Dedifferentiated amniotic fluid mesenchymal stem cell (primary cell): ENCODE data around the gene SESTD1.
"Not testable (repeated sequence)": the region's sequence is repeated elsewhere in the genome, so short reads cannot be mapped to it uniquely, and the experiment has no call there.

ENCODE experiments used
- DNase-seq: peaks from one replicate; pipeline ENCODE4 v3.0.0-alpha.2; 2016; ENCODE audit errors: extremely low spot score

The SESTD1 gene

DNA sequence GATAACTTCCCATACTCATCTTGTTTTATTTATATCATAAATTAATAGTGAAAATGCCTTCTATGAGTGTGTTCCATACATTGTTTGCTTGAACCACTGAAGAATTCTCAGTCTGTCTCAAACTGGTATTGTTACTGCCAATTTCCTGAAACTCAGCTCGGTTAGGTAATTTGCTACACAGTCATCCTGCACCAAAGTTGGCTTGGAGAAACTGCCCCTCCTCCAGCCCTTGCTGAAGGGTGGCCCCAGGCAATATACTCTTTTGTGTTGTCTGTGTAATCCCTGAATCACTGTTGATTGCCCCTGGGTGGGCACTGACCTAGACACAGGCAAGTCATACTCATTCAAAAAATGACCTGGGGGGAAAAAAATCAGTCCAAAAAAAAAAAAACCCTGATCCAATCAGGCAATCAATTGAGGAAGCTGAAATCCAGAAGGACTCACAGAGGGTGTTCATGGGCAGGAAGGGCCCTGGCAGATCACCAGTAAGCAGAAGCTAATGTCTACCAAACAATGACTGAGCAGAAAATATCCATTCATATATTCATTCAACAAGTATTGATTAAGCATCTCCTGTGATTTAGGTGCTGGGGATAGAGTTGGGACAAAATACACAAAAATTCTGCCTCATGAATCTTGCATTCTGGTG, 3.8 kb upstream of the SESTD1 start:
- DNase-seq: peak; percentile 48

GRCh38 chr2:179266271-179266670, 1.6 kb upstream of the SESTD1 start:
- DNase-seq: no peak

GRCh38 chr2:179265082-179265510, 464 bp upstream of the SESTD1 start:
- no peak for DNase-seq

DNA sequence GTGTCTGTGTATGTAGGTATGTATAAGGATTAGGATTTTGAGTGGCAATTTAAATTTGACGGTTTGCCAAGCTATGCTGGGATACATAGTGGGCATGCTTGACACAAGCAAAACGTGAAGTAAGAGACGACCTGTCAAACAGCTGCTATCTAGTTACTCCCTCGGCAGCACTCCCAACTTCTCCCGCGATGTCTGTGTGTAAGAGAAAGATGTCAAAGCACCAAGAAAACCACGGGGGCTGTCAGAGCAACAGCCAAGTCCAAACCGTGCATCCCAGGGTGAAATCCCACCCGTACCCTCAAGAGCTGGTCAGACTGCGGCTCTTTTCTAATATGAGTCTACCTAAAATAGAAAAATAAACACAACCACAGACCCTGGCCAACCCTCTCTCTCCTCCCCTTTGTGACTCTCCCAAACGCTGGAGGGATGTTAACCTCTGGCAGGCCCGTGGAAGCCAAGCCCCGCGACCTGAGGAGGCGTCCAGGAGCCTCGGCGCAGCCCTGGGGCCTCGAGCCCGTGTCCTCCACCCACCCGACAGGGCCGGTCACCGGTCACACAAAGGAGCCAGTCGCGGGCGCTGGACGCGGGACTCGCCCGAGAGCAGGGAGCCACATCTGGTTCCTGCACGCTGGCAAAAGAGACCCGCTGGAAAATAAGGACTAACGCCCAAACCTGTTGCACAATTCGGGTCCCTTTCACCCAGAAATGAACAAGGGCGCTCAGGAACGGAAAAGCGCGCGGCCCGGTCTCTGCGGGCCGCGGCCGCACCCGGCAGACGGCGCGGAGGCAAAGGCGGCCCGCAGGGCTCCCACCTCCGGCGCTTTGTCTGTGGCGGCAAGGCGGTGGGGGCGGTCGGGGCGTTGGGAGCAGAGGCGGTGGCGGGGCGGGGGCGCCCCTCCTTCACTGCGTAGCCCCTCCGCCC, 925 bp downstream of the SESTD1 start:
- peak; percentile 65 for DNase-seq

DNA sequence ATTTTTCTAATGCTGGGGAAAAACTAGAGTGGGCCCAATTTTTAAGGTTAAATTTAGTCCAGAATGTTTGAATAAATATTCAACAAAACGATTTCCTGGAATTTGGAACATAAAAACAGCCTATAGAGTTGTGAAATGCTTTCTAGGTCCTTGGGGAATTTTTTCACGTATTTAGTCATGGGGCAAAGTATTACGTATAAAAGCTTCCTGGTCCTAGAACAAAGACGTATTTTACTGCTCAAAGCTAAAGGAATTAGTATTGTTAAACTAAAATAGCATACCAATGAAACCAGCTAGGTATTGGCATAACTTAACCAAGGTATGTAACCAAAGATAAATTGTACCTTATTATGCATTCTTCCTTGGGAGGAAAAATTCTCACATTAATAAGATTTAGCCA, 1.6 kb downstream of the SESTD1 start:
- DNase-seq: no peak

DNA sequence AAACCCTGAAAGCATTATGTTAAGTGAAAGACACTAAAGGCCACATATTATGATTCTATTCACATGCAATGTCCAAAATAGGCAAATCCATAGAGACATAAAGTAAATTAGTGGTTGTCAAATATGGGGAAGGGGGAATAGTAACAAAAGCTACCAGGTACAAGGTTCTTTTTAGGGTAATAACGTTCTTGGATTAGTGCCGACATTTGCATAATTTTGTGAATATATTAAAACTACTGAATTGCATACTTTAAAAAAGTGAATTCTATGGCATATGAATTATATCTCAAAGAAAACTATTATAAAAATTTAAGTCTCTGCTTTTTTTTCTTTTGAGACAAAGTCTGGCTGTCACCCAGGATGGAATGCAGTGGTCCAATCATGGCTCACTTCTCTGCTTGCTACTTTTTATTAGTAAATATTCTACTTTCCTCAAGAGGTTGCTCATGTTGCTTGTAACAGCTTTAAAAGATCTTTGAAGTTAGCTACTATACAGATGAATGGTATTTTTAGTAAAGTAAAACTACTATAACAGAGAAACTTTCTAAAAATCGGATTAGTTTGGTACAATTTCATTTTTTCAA, 2.5 kb downstream of the SESTD1 start:
- no peak for DNase-seq

- no peak for DNase-seq
Observed at GRCh38 chr2:179261151-179261825, 3.3 kb downstream of the SESTD1 start.

GRCh38 chr2:179260224-179260623, 4.4 kb downstream of the SESTD1 start:
- no peak for DNase-seq

GRCh38 chr2:179255129-179255528, 9.5 kb downstream of the SESTD1 start:
- no peak for DNase-seq

DNA sequence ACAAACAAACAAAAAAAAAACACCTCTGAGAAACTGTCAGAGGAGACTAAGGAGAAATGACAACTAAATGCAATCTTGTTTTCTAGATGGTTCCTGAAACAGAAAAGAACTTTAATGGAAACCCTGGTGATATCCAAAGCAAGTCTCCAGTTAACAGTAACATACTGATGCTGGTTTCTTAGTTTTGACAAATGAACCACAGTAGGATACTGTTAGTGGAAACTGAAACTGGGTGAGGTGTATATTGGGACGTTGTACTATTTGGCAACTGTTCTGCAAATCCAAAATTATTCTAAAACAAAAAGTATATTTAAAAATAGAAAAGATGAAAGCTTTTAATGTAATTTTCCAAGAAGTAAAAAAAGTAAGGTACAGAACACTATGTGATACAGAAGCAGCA, 11.4 kb downstream of the SESTD1 start:
- DNase-seq: no peak

DNA sequence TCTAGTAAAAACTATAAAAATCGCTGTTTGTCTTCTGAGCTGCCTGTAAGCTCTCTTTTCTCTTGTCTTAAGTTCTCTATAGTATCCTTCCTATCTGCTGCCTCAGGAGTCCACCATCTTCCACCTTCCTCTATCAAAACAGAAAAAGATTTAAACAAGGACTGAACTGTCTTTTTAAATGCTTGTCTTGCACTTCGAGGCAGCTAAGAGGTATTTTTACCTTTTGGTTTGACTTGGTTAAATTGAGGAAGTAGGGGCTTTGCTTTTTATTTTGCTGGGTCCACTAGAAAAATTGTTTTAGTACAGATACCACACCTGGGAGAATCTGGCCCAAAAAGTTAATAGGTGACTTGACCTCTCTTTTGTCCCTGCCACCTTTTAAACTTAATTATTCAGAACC, 12.2 kb downstream of the SESTD1 start:
- DNase-seq: no peak

DNA sequence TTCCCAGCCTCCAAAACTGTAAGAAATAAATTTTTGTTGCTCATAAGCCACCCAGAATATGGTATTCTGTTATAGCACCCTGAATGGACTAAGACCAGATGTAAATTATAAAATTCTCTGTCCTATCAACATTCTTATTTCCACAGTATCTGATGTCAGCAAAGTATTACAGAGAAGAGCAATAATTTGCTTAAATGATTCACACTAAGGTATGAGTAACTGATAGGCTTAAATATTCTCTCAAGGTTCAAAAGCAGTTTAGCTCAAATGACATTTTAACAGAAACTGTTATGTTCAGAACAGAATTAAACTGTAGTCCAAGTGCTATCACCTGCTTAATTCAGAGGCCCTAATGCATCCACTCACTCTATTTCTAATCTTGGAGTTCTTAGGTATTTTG, 12.8 kb downstream of the SESTD1 start:
- DNase-seq: no peak

DNA sequence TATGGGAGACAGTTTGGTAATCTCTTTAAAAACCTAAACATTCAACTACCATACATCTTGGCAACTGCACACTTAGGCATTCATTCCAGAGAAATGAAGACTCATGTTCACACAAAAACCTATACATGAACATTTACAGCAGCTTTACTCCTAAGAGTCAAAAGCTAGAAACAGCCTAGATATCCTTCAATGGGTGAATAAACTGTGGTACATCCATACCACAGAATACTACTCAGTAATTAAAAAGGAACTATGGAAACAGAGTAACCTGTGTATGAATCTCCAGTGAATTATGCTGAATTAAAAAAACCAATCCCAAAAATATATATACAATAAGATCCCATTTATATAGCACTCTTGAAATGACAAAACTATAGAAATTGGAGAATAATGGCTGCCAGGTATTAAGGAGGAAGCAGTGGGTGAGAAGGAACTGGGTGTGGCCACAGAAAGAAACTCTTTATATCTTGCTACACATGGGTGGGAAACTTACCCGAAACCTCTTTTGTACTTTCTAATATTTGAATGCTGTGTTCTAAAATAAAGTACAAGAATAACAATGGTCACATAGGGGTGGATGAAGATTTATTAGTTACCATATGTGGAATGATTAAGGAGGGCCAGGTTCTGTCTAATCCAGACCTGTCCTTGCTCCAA, 13.7 kb downstream of the SESTD1 start:
- no peak for DNase-seq

GRCh38 chr2:179250095-179250494, 14.5 kb downstream of the SESTD1 start:
- no peak for DNase-seq

DNA sequence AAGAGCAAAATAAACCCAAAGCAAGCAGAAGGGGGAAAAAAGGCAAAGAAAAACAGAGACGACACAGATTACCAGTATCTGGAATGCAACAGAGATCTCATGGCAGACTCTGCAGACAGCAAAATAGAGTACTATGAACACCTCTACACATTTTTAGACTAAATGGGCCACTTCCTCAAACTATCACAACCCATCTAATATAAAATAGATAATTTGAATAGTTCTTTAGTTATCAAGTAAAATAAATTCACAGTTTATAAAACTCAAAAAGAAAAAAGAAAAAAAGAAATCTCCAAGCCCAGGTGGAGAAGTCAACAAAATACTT, 16.6 kb downstream of the SESTD1 start:
- no peak for DNase-seq

GRCh38 chr2:179247318-179248023, 17.2 kb downstream of the SESTD1 start:
- no peak for DNase-seq

DNA sequence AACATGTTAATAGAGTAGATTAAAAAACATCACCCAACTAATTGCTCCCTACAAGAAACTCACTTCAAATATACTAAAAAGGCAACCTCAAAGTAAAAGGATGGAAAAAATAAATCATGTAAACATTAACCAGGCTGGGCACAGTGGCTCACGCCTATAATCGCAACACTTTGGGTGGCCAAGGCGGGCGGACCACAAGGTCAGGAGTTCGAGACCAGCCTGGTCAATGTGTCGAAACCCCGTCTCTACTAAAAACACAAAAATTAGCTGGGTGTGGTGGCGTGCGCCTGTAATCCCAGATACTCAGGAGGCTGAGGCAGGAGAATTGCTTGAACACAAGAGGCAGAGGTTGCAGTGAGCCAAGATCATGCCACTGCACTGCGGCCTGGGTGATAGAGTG, 18.8 kb downstream of the SESTD1 start:
- not testable (repeated sequence) for DNase-seq

DNA sequence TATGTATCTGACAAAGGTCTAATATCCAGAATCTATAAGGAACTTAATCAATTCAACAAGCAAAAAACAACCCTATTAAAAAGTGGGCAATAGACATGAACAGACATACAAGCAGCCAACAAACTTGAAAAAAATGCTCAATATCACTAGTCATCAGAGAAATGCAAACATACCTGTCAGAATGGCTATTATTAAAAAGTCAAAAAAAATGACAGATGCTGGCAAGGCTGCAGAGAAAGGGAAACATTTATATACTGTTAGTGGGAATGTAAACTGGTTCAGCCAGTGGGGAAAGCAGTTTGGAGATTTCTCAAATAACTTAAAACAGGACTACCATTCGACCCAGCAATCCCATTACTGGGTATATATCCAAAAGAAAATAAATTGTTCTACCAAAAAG, 21.6 kb downstream of the SESTD1 start:
- no peak for DNase-seq

GRCh38 chr2:179240481-179241451, 23.9 kb downstream of the SESTD1 start:
- no peak for DNase-seq

- DNase-seq: no peak
Observed at GRCh38 chr2:179239838-179240237, 24.8 kb downstream of the SESTD1 start.
